SK-N-SH (cell line): Measurements from ENCODE around the gene EPHB2. TPM values are rescaled to one million over a fixed set of nuclear protein-coding genes. Genes with fewer than 3 reads are reported as not detected.

Source experiments
- CTCF ChIA-PET: fragments of 300-600, 350-600 bp; formaldehyde crosslinking; extraction: SDS; loops from one replicate; lab custom pipeline; 2021; lab: Yijun Ruan, JAX
- POLR2A ChIA-PET: fragments of 350-600 bp; sonication (Branson Sonifier 250); formaldehyde crosslinking; extraction: SDS; loops from one replicate; lab custom pipeline; 2020; ENCODE audit warnings: antibody characterized with exemption, inconsistent platforms; lab: Yijun Ruan, JAX
- DNase-seq: peaks from one replicate; pipeline ENCODE4 v3.0.0; 2012
- H2AFZ ChIP-seq: fragments of 200-600 bp; sonication (generic); 2 replicates; pipeline ENCODE4 v1.8.1; 2016; ENCODE audit warnings: antibody characterized with exemption, mild to moderate bottlenecking, low read depth
- H3F3A ChIP-seq: fragments of 200-600 bp; sonication (generic); replicated peaks from 2 replicates; pipeline ENCODE3; 2016; ENCODE audit warnings: antibody characterized with exemption, mild to moderate bottlenecking; ENCODE audit not compliant: insufficient read depth
- H3K27ac ChIP-seq, 2 experiments: fragments of 200-500 bp in 1 of 2; fragments of 200-600 bp in 1 of 2; sonication (Bioruptor generic) in 1 of 2; sonication (generic), shearing (Covaris generic) in 1 of 2; 2 replicates each; pipeline versions ENCODE4 v1.5.1 to v1.6.1; 2014 to 2016; ENCODE audit warnings: low read depth in 2 of 2, inconsistent platforms in 1 of 2, low read length in 1 of 2, mild to moderate bottlenecking in 1 of 2, mixed read lengths in 1 of 2
- H3K27me3 ChIP-seq: fragments of 200-600 bp; sonication (generic), shearing (Covaris generic); 2 replicates; pipeline ENCODE4 v1.6.1; 2016; ENCODE audit warnings: mixed run types; ENCODE audit not compliant: insufficient read depth
- H3K36me3 ChIP-seq, 2 experiments: fragments of 200-500 bp in 1 of 2; fragments of 200-600 bp in 1 of 2; sonication (Bioruptor generic) in 1 of 2; sonication (generic) in 1 of 2; replicated peaks in 1 of 2; 2 replicates each; pipeline versions ENCODE3 to v1.5.1; 2014 to 2016; ENCODE audit warnings: low read length in 1 of 2, mild to moderate bottlenecking in 1 of 2; ENCODE audit not compliant: insufficient read depth in 2 of 2, control insufficient read depth in 1 of 2
- H3K4me1 ChIP-seq, 2 experiments: fragments of 200-500 bp in 1 of 2; fragments of 200-600 bp in 1 of 2; sonication (Bioruptor generic) in 1 of 2; sonication (generic), shearing (Covaris generic) in 1 of 2; 2 replicates each; pipeline versions ENCODE4 v1.5.1 to v1.6.1; 2014 to 2016; ENCODE audit warnings: low read depth in 1 of 2, low read length in 1 of 2, mixed run types in 1 of 2; ENCODE audit not compliant: insufficient read depth in 2 of 2, control insufficient read depth in 1 of 2
- H3K4me2 ChIP-seq: fragments of 200-600 bp; sonication (generic), shearing (Covaris generic); 2 replicates; pipeline ENCODE4 v1.6.1; 2017; ENCODE audit warnings: mixed run types
- H3K4me3 ChIP-seq, 2 experiments: fragments of 200-500 bp in 1 of 2; fragments of 200-600 bp in 1 of 2; sonication (Bioruptor generic) in 1 of 2; sonication (generic), shearing (Covaris generic) in 1 of 2; 2 replicates each; pipeline versions ENCODE4 v1.5.1 to v1.8.1; 2014 to 2016; ENCODE audit warnings: low read depth in 2 of 2, inconsistent platforms in 1 of 2, low read length in 1 of 2, mild to moderate bottlenecking in 1 of 2, mixed read lengths in 1 of 2, moderate library complexity in 1 of 2
- H3K79me2 ChIP-seq: fragments of 200-600 bp; sonication (generic); 2 replicates; pipeline ENCODE4 v1.8.1; 2017; ENCODE audit warnings: mild to moderate bottlenecking; ENCODE audit not compliant: insufficient read depth
- H3K9ac ChIP-seq: fragments of 200-600 bp; sonication (generic); 2 replicates; pipeline ENCODE4 v1.6.1; 2017; ENCODE audit warnings: mixed run types
- H3K9me2 ChIP-seq: fragments of 200-600 bp; sonication (generic); 2 replicates; pipeline ENCODE4 v1.6.1; 2017; ENCODE audit warnings: mixed run types
- H3K9me3 ChIP-seq: fragments of 200-600 bp; sonication (generic); 2 replicates; pipeline ENCODE4 v1.6.1; 2017; ENCODE audit warnings: mixed run types, mild to moderate bottlenecking, moderate library complexity
- H4K20me1 ChIP-seq: fragments of 200-600 bp; sonication (generic); 2 replicates; pipeline ENCODE4 v1.6.1; 2017; ENCODE audit warnings: mild to moderate bottlenecking, mixed run types; ENCODE audit not compliant: insufficient read depth
- EP300 ChIP-seq, 2 experiments: IDR thresholded peaks; 2 replicates each; pipeline versions ENCODE4 v1.4.0 to v1.6.1; 2012; ENCODE audit warnings: borderline replicate concordance in 1 of 2, low read depth in 1 of 2, low read length in 1 of 2
- FOSL2 ChIP-seq: IDR thresholded peaks from 2 replicates; pipeline ENCODE4 v1.4.0; 2012; ENCODE audit warnings: low read depth, mild to moderate bottlenecking, moderate library complexity, borderline replicate concordance
- FOXJ3 ChIP-seq: sonication (generic); formaldehyde crosslinking; IDR thresholded peaks from 2 replicates; pipeline ENCODE4 v1.5.1; 2020; ENCODE audit warnings: mild to moderate bottlenecking, missing genetic modification reagents
- MXI1 ChIP-seq: IDR thresholded peaks from 2 replicates; pipeline ENCODE4 v1.6.1; 2012; ENCODE audit warnings: mild to moderate bottlenecking, low read depth, low read length, improper control_type of control experiment
- NRF1 ChIP-seq: IDR thresholded peaks from 2 replicates; pipeline ENCODE4 v1.6.1; 2012; ENCODE audit warnings: low read depth, mild to moderate bottlenecking, low read length
- RAD21 ChIP-seq: IDR thresholded peaks from 2 replicates; pipeline ENCODE4 v1.6.1; 2012; ENCODE audit warnings: mild to moderate bottlenecking, low read length
- RCOR1 ChIP-seq: fragments of 150-350 bp; IDR thresholded peaks from 2 replicates; pipeline ENCODE4 v1.6.1; 2017; ENCODE audit warnings: antibody characterized with exemption, low read length
- RXRA ChIP-seq: IDR thresholded peaks from 2 replicates; pipeline ENCODE4 v1.4.0; 2012; ENCODE audit warnings: low read depth, mild to moderate bottlenecking, borderline replicate concordance
- SIN3A ChIP-seq: IDR thresholded peaks from 2 replicates; pipeline ENCODE4 v1.6.1; 2012; ENCODE audit warnings: low read depth, mild to moderate bottlenecking, low read length, moderate library complexity, borderline replicate concordance
- TCF12 ChIP-seq: IDR thresholded peaks from 2 replicates; pipeline ENCODE4 v1.4.0; 2012
- YY1 ChIP-seq: IDR thresholded peaks from 2 replicates; pipeline ENCODE4 v1.4.0; 2012; ENCODE audit warnings: low read depth, mild to moderate bottlenecking
- WGBS: methylation state at CpG from one replicate; pipeline ENCODE4 v1.1.6; 2017; ENCODE audit warnings: low lambda C conversion rate; 5-methylcytosine and 5-hydroxymethylcytosine counted together
- polyA plus RNA-seq, 3 experiments: library from polyadenylated mRNA; depleted of rRNA; stranded (reverse); fragments of >200 nt; gene quantifications; 2 replicates each; pipeline ENCODE4 v1.2.3, GENCODE V29; 2012
- TF ChIP-seq, protein P1 (sequence below): IDR thresholded peaks from 2 replicates; pipeline ENCODE4 v1.6.1; 2012; ENCODE audit warnings: mild to moderate bottlenecking, low read depth, low read length, moderate library complexity
- TF ChIP-seq, protein P2 (sequence below): fragments of 150-350 bp; IDR thresholded peaks from 2 replicates; pipeline ENCODE4 v1.6.1; 2016; ENCODE audit warnings: mild to moderate bottlenecking, low read depth, low read length
- TF ChIP-seq, protein P3 (sequence below): IDR thresholded peaks from 2 replicates; pipeline ENCODE4; 2012

EPHB2 gene
- polyA plus RNA-seq, 1 of the 3 experiments (the other 2 are of a cell fraction) = 25.2 TPM

DNA sequence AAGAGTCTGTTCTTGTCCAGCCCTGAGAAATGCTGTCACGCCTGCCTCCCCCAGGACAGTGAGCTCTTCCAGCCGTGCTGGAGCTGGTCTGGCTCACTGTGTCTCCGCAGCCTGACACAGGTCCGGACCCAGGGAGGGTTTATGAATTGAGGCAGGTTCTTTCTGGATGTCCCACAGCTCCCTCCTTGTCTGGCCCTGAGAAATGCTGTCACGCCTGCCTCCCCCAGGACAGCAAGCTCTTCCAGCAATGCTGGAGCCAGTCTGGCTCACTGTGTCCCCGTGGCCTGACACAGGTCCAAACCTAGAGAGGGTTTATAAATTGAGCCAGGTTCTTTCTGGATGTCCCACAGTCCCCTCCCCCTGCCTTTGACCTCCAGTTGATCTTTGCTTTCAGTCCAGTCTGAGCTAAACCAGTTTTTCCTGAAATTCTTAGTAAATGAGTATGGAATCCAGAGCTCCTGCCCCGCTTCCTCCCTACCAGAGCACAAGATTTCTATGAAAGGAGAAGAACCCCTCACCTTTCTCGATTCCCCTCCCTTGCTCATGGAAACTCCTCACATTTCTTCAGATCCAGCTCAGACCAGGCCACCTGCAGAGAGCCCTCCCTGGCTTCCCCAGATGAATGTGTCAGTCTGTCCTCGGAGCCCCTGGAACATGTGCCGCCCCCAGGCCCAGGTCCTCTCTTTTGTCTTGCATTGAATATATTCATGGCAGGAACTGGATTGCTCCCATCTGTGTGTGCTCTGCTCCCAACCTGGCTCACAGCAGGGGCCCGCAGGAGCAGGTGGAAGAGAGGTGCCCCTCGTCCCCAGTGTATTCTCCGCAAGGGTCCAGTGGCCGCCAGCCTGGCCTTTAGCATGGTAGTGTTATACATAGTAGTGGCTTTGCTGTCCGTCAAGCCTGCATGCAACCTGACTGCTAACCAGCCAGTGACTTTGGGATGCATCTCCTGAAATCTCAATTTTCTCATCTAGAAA, 116.3 kb downstream of the EPHB2 start:
- peak overlapping the region; percentile 87 to 90 for H3K27ac ChIP-seq
- H3K9me3 ChIP-seq = no peaks in the 10 kb centered on the region
- no peaks in the 10 kb centered on the region for H3K9me2 ChIP-seq
- no peaks in the 10 kb centered on the region for H3K36me3 ChIP-seq
- TF ChIP-seq FOSL2 (peak; percentile 17; the same call in 1 of the 2 replicates), RCOR1 (no peak), TCF12 (peak; percentile 78), NRF1 (no peak), RAD21 (no peak), EP300 (IDR thresholded peaks at IDR 0.05; ENCODE audit: borderline replicate concordance in 1 of 2, low read depth in 1 of 2, low read length in 1 of 2) (peak in 1 of 2 experiments; percentile 49; a peak in 1 of 4 replicates), MXI1 (0 out of 2 replicates have a peak, but pooled peaks have one; percentile 31), FOXJ3 (no peak), RXRA (peak; percentile 96), YY1 (no peak), SIN3A (0 out of 2 replicates have a peak, but pooled peaks have one; percentile 6)
- TF ChIP-seq, protein P1, sequence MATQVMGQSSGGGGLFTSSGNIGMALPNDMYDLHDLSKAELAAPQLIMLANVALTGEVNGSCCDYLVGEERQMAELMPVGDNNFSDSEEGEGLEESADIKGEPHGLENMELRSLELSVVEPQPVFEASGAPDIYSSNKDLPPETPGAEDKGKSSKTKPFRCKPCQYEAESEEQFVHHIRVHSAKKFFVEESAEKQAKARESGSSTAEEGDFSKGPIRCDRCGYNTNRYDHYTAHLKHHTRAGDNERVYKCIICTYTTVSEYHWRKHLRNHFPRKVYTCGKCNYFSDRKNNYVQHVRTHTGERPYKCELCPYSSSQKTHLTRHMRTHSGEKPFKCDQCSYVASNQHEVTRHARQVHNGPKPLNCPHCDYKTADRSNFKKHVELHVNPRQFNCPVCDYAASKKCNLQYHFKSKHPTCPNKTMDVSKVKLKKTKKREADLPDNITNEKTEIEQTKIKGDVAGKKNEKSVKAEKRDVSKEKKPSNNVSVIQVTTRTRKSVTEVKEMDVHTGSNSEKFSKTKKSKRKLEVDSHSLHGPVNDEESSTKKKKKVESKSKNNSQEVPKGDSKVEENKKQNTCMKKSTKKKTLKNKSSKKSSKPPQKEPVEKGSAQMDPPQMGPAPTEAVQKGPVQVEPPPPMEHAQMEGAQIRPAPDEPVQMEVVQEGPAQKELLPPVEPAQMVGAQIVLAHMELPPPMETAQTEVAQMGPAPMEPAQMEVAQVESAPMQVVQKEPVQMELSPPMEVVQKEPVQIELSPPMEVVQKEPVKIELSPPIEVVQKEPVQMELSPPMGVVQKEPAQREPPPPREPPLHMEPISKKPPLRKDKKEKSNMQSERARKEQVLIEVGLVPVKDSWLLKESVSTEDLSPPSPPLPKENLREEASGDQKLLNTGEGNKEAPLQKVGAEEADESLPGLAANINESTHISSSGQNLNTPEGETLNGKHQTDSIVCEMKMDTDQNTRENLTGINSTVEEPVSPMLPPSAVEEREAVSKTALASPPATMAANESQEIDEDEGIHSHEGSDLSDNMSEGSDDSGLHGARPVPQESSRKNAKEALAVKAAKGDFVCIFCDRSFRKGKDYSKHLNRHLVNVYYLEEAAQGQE = no peak
- TF ChIP-seq, protein P2, sequence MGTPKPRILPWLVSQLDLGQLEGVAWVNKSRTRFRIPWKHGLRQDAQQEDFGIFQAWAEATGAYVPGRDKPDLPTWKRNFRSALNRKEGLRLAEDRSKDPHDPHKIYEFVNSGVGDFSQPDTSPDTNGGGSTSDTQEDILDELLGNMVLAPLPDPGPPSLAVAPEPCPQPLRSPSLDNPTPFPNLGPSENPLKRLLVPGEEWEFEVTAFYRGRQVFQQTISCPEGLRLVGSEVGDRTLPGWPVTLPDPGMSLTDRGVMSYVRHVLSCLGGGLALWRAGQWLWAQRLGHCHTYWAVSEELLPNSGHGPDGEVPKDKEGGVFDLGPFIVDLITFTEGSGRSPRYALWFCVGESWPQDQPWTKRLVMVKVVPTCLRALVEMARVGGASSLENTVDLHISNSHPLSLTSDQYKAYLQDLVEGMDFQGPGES = no peak
- TF ChIP-seq, protein P3, sequence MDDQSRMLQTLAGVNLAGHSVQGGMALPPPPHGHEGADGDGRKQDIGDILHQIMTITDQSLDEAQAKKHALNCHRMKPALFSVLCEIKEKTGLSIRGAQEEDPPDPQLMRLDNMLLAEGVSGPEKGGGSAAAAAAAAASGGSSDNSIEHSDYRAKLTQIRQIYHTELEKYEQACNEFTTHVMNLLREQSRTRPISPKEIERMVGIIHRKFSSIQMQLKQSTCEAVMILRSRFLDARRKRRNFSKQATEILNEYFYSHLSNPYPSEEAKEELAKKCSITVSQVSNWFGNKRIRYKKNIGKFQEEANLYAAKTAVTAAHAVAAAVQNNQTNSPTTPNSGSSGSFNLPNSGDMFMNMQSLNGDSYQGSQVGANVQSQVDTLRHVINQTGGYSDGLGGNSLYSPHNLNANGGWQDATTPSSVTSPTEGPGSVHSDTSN = peak; percentile 48; the same call in 1 of the 2 replicates
- peaks cover 29% of the 10 kb centered on the region for H3F3A ChIP-seq
- WGBS = 57% methylated on average over 11 of the region's 15 CpGs
- H3K4me1 ChIP-seq = peaks cover 44 to 52% of the 10 kb centered on the region in 2 experiments
- no peaks in the 10 kb centered on the region for H3K27me3 ChIP-seq
- H3K9ac ChIP-seq = peak overlapping the region; percentile 45; the same call in 1 of the 2 replicates
- ChIA-PET POLR2A (no interaction called here), CTCF (interaction anchor here (0.7 to 3.2 kb wide), 5 partner anchors 10 to 137 kb away, joined by 3 to 14 read pairs (median 3); no protein-coding TSS in a partner anchor)
- peaks cover 6% of the 10 kb centered on the region; the same call in 1 of the 2 replicates for H3K79me2 ChIP-seq
- no peaks in the 10 kb centered on the region for H4K20me1 ChIP-seq
- H2AFZ ChIP-seq = peak overlapping the region; percentile 7; the same call in 1 of the 2 replicates
- H3K4me3 ChIP-seq = no peak overlapping the region
- DNase-seq = no peak
- peak overlapping the region; percentile 74 for H3K4me2 ChIP-seq
